GM23338 (cell line): ENCODE measurements around the gene FZD7. TPM values are rescaled to one million over a fixed set of nuclear protein-coding genes. Genes with fewer than 3 reads are reported as not detected.

Experiments
- ATAC-seq: fragments of 200-7000 bp; cut with Tn5 transposase; 3 replicates; pipeline ENCODE4 v1.9.1; 2020
- DNase-seq: peaks from one replicate; pipeline ENCODE4 v3.0.0-alpha.2; 2015; ENCODE audit warnings: low spot score
- H2AFZ ChIP-seq: fragments of 200-600 bp; sonication (generic); 2 replicates; pipeline ENCODE4 v1.8.0; 2016; ENCODE audit warnings: antibody characterized with exemption, mild to moderate bottlenecking, moderate library complexity
- H3F3A ChIP-seq: fragments of 200-600 bp; sonication (generic); replicated peaks from 2 replicates; pipeline ENCODE4 v1.8.0; 2017; ENCODE audit warnings: antibody characterized with exemption, mixed run types, low read depth
- H3K27ac ChIP-seq: fragments of 200-600 bp; sonication (generic); 2 replicates; pipeline ENCODE4 v1.6.1; 2016; ENCODE audit warnings: low read depth
- H3K27me3 ChIP-seq: fragments of 200-600 bp; sonication (generic); 2 replicates; pipeline ENCODE4 v1.8.0; 2016; ENCODE audit warnings: mild to moderate bottlenecking, mixed run types, moderate library complexity; ENCODE audit not compliant: insufficient read depth
- H3K36me3 ChIP-seq: fragments of 200-600 bp; sonication (generic); 2 replicates; pipeline ENCODE4 v1.8.0; 2016; ENCODE audit warnings: mild to moderate bottlenecking; ENCODE audit not compliant: insufficient read depth
- H3K4me1 ChIP-seq: fragments of 200-600 bp; sonication (generic); 2 replicates; pipeline ENCODE4 v1.8.0; 2016; ENCODE audit warnings: mild to moderate bottlenecking, moderate library complexity; ENCODE audit not compliant: insufficient read depth
- H3K4me2 ChIP-seq: fragments of 200-600 bp; sonication (generic); 2 replicates; pipeline ENCODE4 v1.7.1; 2017; ENCODE audit warnings: mixed run types
- H3K4me3 ChIP-seq: fragments of 200-600 bp; sonication (generic); 2 replicates; pipeline ENCODE4 v1.6.1; 2016; ENCODE audit warnings: mixed run types
- H3K79me2 ChIP-seq: fragments of 200-600 bp; sonication (generic); replicated peaks from 2 replicates; pipeline ENCODE4 v1.8.0; 2017; ENCODE audit warnings: mild to moderate bottlenecking; ENCODE audit not compliant: insufficient read depth
- H3K9me2 ChIP-seq: fragments of 200-600 bp; sonication (generic); 2 replicates; pipeline ENCODE4 v1.8.0; 2017; ENCODE audit not compliant: insufficient read depth
- H4K20me1 ChIP-seq: fragments of 200-600 bp; sonication (generic); replicated peaks from 2 replicates; pipeline ENCODE4 v1.8.0; 2017; ENCODE audit warnings: mild to moderate bottlenecking; ENCODE audit not compliant: insufficient read depth
- H3K27ac Mint-ChIP-seq: 2 replicates; pipeline ENCODE4 v1.8.0; 2020; ENCODE audit warnings: inconsistent platforms, mild to moderate bottlenecking, moderate library complexity, mixed read lengths
- H3K27me3 Mint-ChIP-seq: 3 replicates; pipeline ENCODE4 v1.8.0; 2022; ENCODE audit warnings: low read depth, mild to moderate bottlenecking, moderate library complexity, mixed read lengths, inconsistent platforms; ENCODE audit not compliant: insufficient read depth, poor library complexity
- H3K36me3 Mint-ChIP-seq: 3 replicates; pipeline ENCODE4 v1.8.0; 2021; ENCODE audit warnings: low read depth, mild to moderate bottlenecking, inconsistent platforms, moderate library complexity, mixed read lengths
- H3K4me1 Mint-ChIP-seq: 3 replicates; pipeline ENCODE4 v1.8.0; 2020; ENCODE audit warnings: mild to moderate bottlenecking, inconsistent platforms, mixed read lengths
- H3K4me3 Mint-ChIP-seq: 3 replicates; pipeline ENCODE4 v1.8.0; 2021; ENCODE audit warnings: moderate library complexity, mild to moderate bottlenecking, inconsistent platforms, mixed read lengths
- H3K9me3 Mint-ChIP-seq: 3 replicates; pipeline ENCODE4 v1.8.0; 2020; ENCODE audit warnings: moderate library complexity, mild to moderate bottlenecking, inconsistent platforms, mixed read lengths
- CREB1 ChIP-seq: fragments of 250-450 bp; sonication (Bioruptor Pico); IDR thresholded peaks from 2 replicates; pipeline ENCODE4 v1.5.0; 2020; ENCODE audit warnings: low read depth, mild to moderate bottlenecking, moderate library complexity
- ETS1 ChIP-seq: IDR thresholded peaks from 2 replicates; pipeline ENCODE4 v1.6.1; 2016; ENCODE audit warnings: antibody characterized with exemption
- JUNB ChIP-seq: IDR thresholded peaks from one replicate; pipeline ENCODE4 v1.6.1; 2016; ENCODE audit warnings: antibody characterized with exemption; ENCODE audit not compliant: unreplicated experiment
- NANOG ChIP-seq: IDR thresholded peaks from 2 replicates; pipeline ENCODE4 v1.6.1; 2016; ENCODE audit warnings: antibody characterized with exemption, borderline replicate concordance
- POLR2AphosphoS5 ChIP-seq: IDR thresholded peaks from 2 replicates; pipeline ENCODE4 v1.6.1; 2016; ENCODE audit warnings: antibody characterized with exemption, low read depth
- STAT1 ChIP-seq: IDR thresholded peaks from one replicate; pipeline ENCODE4 v1.6.1; 2016; ENCODE audit warnings: antibody characterized with exemption; ENCODE audit not compliant: unreplicated experiment
- ZNF114 ChIP-seq: fragments of 250-450 bp; sonication (Bioruptor Pico); IDR thresholded peaks from 2 replicates; pipeline ENCODE4 v1.5.0; 2020; ENCODE audit warnings: mild to moderate bottlenecking, moderate library complexity
- ZNF331 ChIP-seq: fragments of 250-450 bp; sonication (Bioruptor Pico); IDR thresholded peaks from 2 replicates; pipeline ENCODE4 v1.5.0; 2020; ENCODE audit warnings: low read depth, mild to moderate bottlenecking, moderate library complexity
- polyA plus RNA-seq: library from polyadenylated mRNA; unstranded; fragments of >200 nt; fragmentation: Nextera tagmentation; extraction: Ambion mirVana; gene quantifications from 2 replicates; pipeline ENCODE4 v1.2.1, GENCODE V29; 2016
- total RNA-seq: library from RNA; depleted of rRNA; stranded (reverse); fragments of >200 nt; shearing (Covaris generic); gene quantifications from 2 replicates; pipeline ENCODE4 v1.2.3, GENCODE V29; 2014
- TF ChIP-seq, protein P1 (sequence below): fragments of 250-450 bp; sonication (Bioruptor Pico); IDR thresholded peaks from 2 replicates; pipeline ENCODE4 v1.5.0; 2020; ENCODE audit warnings: mild to moderate bottlenecking, moderate library complexity

The FZD7 gene
- total and polyA plus RNA-seq, 2 experiments from 2014 or later = 164 to 435 TPM

DNA sequence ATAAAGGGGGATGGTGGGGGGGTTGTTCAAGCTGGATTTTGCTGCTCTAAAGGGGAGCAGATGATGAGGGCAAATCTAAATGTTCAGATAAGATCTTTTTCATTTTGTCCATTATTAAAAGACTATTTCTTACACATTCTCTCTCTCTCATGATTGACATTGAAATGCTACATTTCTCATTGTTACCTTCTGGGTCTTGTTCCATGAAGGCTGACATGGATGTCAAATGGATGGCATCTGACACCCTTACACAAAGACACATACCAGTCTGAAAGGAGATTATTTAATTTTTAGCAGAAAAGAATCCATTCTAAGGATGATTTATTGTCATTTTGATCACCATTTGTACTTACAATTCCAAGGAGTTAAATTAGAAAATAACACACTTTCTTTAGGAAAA, 11.1 kb downstream of the FZD7 start:
- Mint-ChIP-seq H3K27me3 (peaks cover 4% of the 10 kb centered on the region), H3K4me1 (peaks cover 16% of the 10 kb centered on the region), H3K27ac (no peak overlapping the region), H3K36me3 (peaks cover 6% of the 10 kb centered on the region), H3K4me3 (no peak overlapping the region), H3K9me3 (no peaks in the 10 kb centered on the region)
- Histone ChIP-seq H3K4me2 (no peak overlapping the region), H3K36me3 (no peaks in the 10 kb centered on the region), H3K4me3 (no peak overlapping the region), H3K27ac (no peak overlapping the region), H3K4me1 (peaks cover 4% of the 10 kb centered on the region; the same call in 1 of the 2 replicates), H4K20me1 (no peaks in the 10 kb centered on the region), H2AFZ (no peak overlapping the region), H3K79me2 (no peaks in the 10 kb centered on the region), H3K27me3 (no peaks in the 10 kb centered on the region), H3K9me2 (no peaks in the 10 kb centered on the region), H3F3A (no peaks in the 10 kb centered on the region)
- ATAC-seq (no peak), DNase-seq (no peak)
- TF ChIP-seq ZNF114 (CRISPR knock-in tag) (no peak), CREB1 (CRISPR knock-in tag) (no peak), NANOG (no peak), JUNB (no peak), POLR2AphosphoS5 (no peak), STAT1 (no peak), ZNF331 (CRISPR knock-in tag) (no peak), ETS1 (no peak)
- TF ChIP-seq, protein P1, sequence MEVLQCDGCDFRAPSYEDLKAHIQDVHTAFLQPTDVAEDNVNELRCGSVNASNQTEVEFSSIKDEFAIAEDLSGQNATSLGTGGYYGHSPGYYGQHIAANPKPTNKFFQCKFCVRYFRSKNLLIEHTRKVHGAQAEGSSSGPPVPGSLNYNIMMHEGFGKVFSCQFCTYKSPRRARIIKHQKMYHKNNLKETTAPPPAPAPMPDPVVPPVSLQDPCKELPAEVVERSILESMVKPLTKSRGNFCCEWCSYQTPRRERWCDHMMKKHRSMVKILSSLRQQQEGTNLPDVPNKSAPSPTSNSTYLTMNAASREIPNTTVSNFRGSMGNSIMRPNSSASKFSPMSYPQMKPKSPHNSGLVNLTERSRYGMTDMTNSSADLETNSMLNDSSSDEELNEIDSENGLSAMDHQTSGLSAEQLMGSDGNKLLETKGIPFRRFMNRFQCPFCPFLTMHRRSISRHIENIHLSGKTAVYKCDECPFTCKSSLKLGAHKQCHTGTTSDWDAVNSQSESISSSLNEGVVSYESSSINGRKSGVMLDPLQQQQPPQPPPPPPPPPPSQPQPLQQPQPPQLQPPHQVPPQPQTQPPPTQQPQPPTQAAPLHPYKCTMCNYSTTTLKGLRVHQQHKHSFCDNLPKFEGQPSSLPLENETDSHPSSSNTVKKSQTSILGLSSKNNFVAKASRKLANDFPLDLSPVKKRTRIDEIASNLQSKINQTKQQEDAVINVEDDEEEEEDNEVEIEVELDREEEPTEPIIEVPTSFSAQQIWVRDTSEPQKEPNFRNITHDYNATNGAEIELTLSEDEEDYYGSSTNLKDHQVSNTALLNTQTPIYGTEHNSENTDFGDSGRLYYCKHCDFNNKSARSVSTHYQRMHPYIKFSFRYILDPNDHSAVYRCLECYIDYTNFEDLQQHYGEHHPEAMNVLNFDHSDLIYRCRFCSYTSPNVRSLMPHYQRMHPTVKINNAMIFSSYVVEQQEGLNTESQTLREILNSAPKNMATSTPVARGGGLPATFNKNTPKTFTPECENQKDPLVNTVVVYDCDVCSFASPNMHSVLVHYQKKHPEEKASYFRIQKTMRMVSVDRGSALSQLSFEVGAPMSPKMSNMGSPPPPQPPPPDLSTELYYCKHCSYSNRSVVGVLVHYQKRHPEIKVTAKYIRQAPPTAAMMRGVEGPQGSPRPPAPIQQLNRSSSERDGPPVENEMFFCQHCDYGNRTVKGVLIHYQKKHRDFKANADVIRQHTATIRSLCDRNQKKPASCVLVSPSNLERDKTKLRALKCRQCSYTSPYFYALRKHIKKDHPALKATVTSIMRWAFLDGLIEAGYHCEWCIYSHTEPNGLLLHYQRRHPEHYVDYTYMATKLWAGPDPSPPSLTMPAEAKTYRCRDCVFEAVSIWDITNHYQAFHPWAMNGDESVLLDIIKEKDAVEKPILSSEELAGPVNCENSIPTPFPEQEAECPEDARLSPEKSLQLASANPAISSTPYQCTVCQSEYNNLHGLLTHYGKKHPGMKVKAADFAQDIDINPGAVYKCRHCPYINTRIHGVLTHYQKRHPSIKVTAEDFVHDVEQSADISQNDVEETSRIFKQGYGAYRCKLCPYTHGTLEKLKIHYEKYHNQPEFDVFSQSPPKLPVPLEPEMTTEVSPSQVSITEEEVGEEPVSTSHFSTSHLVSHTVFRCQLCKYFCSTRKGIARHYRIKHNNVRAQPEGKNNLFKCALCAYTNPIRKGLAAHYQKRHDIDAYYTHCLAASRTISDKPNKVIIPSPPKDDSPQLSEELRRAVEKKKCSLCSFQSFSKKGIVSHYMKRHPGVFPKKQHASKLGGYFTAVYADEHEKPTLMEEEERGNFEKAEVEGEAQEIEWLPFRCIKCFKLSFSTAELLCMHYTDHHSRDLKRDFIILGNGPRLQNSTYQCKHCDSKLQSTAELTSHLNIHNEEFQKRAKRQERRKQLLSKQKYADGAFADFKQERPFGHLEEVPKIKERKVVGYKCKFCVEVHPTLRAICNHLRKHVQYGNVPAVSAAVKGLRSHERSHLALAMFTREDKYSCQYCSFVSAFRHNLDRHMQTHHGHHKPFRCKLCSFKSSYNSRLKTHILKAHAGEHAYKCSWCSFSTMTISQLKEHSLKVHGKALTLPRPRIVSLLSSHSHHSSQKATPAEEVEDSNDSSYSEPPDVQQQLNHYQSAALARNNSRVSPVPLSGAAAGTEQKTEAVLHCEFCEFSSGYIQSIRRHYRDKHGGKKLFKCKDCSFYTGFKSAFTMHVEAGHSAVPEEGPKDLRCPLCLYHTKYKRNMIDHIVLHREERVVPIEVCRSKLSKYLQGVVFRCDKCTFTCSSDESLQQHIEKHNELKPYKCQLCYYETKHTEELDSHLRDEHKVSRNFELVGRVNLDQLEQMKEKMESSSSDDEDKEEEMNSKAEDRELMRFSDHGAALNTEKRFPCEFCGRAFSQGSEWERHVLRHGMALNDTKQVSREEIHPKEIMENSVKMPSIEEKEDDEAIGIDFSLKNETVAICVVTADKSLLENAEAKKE (CRISPR knock-in tag) = no peak
